GM12878 (cell line): Measurements from ENCODE around the gene ACAP2. TPM values are rescaled to one million over a fixed set of nuclear protein-coding genes. Genes with fewer than 3 reads are reported as not detected.

ENCODE experiments used
- ATAC-seq: fragments of 200-7000 bp; cut with Tn5 transposase; 3 replicates; pipeline ENCODE4 v1.9.1; 2020; ENCODE audit warnings: mild to moderate bottlenecking, moderate library complexity
- BruUV-seq: library from RNA; stranded (reverse); fragments of 400-500 nt; replicated peaks from 2 replicates; lab custom pipeline; 2021; lab: Mats Ljungman, UMichigan
- CTCF ChIA-PET: fragments of 300-600 bp; sonication (Branson Sonifier 250); formaldehyde crosslinking; extraction: SDS; loops from one replicate; lab custom pipeline; 2021; ENCODE audit warnings: inconsistent platforms; lab: Yijun Ruan, JAX
- POLR2A ChIA-PET: fragments of 350-600 bp; formaldehyde crosslinking; extraction: SDS; loops from one replicate; lab custom pipeline; 2021; ENCODE audit warnings: inconsistent platforms; lab: Charles Lee
- RAD21 ChIA-PET: fragments of 300-600 bp; sonication (Branson Sonifier 250); formaldehyde crosslinking; loops from one replicate; lab custom pipeline; 2023; ENCODE audit warnings: antibody characterized with exemption; ENCODE audit not compliant: unreplicated experiment; lab: Charles Lee
- SMC1A ChIA-PET: fragments of 300-600 bp; sonication (Branson Sonifier 250); formaldehyde crosslinking; loops from one replicate; lab custom pipeline; 2023; ENCODE audit not compliant: unreplicated experiment, uncharacterized antibody; lab: Charles Lee
- DNase-seq: peaks from one replicate; pipeline ENCODE4 v3.0.0-alpha.2; 2011; ENCODE audit warnings: low read depth, low spot score
- FAIRE-seq: peaks from 3 replicates; lab custom pipeline; 2011; peaks lifted over from hg19 to GRCh38; lab: Jason Lieb, UNC
- H2AFZ ChIP-seq: 2 replicates; pipeline ENCODE4 v1.6.0; 2011; ENCODE audit warnings: low read depth, low read length, control low read depth; ENCODE audit not compliant: control insufficient read depth
- H3K27ac ChIP-seq: 2 replicates; pipeline ENCODE4 v1.5.1; 2011; ENCODE audit warnings: control low read depth; ENCODE audit not compliant: control insufficient read depth, insufficient read depth
- H3K27me3 ChIP-seq, 2 experiments: replicated peaks in 1 of 2; 2 replicates each; pipeline versions ENCODE4 v1.6.0 to v1.6.1; 2011; ENCODE audit warnings: low read length in 1 of 2; ENCODE audit not compliant: control insufficient read depth in 2 of 2, insufficient read depth in 2 of 2
- H3K36me3 ChIP-seq, 2 experiments: 2 replicates each; pipeline ENCODE4 v1.5.1; 2011; ENCODE audit warnings: low read length in 1 of 2; ENCODE audit not compliant: control insufficient read depth in 2 of 2, insufficient read depth in 2 of 2
- H3K4me1 ChIP-seq: 2 replicates; pipeline ENCODE4 v1.6.1; 2011; ENCODE audit warnings: mild to moderate bottlenecking, low read length, moderate library complexity, mixed read lengths; ENCODE audit not compliant: control insufficient read depth, insufficient read depth
- H3K4me2 ChIP-seq: 2 replicates; pipeline ENCODE4 v1.6.0; 2011; ENCODE audit warnings: control low read depth; ENCODE audit not compliant: control insufficient read depth, insufficient read depth
- H3K4me3 ChIP-seq: fragments of 200-600 bp; sonication (generic); 2 replicates; pipeline ENCODE4 v1.5.1; 2016
- H3K79me2 ChIP-seq: 2 replicates; pipeline ENCODE4 v1.6.0; 2011; ENCODE audit warnings: low read length; ENCODE audit not compliant: control insufficient read depth, insufficient read depth
- H3K9ac ChIP-seq: 2 replicates; pipeline ENCODE4 v1.8.0; 2011; ENCODE audit warnings: low read length, control low read depth, mixed read lengths; ENCODE audit not compliant: control insufficient read depth, insufficient read depth
- H3K9me3 ChIP-seq: replicated peaks from 3 replicates; pipeline ENCODE4 v1.5.1; 2011; ENCODE audit warnings: mild to moderate bottlenecking, low read length; ENCODE audit not compliant: control insufficient read depth, insufficient read depth
- H4K20me1 ChIP-seq: 2 replicates; pipeline ENCODE4 v1.6.0; 2011; ENCODE audit not compliant: control insufficient read depth, insufficient read depth
- SUZ12 ChIP-seq: fragments of 200-600 bp; sonication (generic); IDR thresholded peaks from one replicate; pipeline ENCODE4 v1.6.1; 2018; ENCODE audit warnings: antibody characterized with exemption, mild to moderate bottlenecking; ENCODE audit not compliant: unreplicated experiment
- WGBS: methylation state at CpG from one replicate; pipeline ENCODE4 v1.1.6; 2016; ENCODE audit warnings: low lambda C conversion rate; ENCODE audit not compliant: insufficient replicate concordance, insufficient coverage; ENCODE audit errors: missing lambda C conversion rate; 5-methylcytosine and 5-hydroxymethylcytosine counted together
- in situ Hi-C: fragments of 300-500 bp; cut with MboI; formaldehyde crosslinking; loops from 9 replicates; pipeline ENCODE4 v1.14.3; 2018; ENCODE audit warnings: mixed read lengths
- intact Hi-C: fragments of 100-400 bp; cut with micrococcal nuclease; formaldehyde crosslinking; loops from one replicate; pipeline ENCODE4 v1.14.2; 2022; ENCODE audit not compliant: unreplicated experiment
- polyA plus RNA-seq, 11 experiments: library from polyadenylated mRNA; depleted of rRNA in 4 of 11; unstranded in 6 of 11; stranded (reverse) in 5 of 11; fragments of >200 nt; fragmentation: Nextera tagmentation in 4 of 11; fragmentation: Illumina TruSeq in 1 of 11; extraction: Ambion mirVana in 4 of 11; extraction: Trizol in 1 of 11; gene quantifications; 1 replicate in 1 of 11; 2 replicates in 10 of 11; pipeline versions ENCODE4 v1.2.1 to v1.2.3, GENCODE V29; 2011 to 2016; ENCODE audit warnings: inconsistent platforms in 2 of 11, missing spikeins in 2 of 11, low read depth in 1 of 11
- total RNA-seq, 4 experiments: library from RNA; depleted of rRNA in 3 of 4; stranded (reverse); fragments of >200 nt in 3 of 4; fragmentation: Illumina TruSeq in 1 of 4; extraction: Trizol in 1 of 4; gene quantifications; 2 replicates each; pipeline versions ENCODE4 v1.2.1 to v1.2.3, GENCODE V29; 2013 to 2021
- TF ChIP-seq, protein P1 (sequence below): IDR thresholded peaks from 2 replicates; pipeline ENCODE4 v1.6.1; 2012; ENCODE audit warnings: mild to moderate bottlenecking, low read depth, low read length

Gene ACAP2
- total and polyA plus RNA-seq, 10 of the 15 experiments (the other 5 are each of a cell fraction or from before 2014, with no cell fraction given) = 7.1 to 53.8 (median 35.7) TPM

DNA sequence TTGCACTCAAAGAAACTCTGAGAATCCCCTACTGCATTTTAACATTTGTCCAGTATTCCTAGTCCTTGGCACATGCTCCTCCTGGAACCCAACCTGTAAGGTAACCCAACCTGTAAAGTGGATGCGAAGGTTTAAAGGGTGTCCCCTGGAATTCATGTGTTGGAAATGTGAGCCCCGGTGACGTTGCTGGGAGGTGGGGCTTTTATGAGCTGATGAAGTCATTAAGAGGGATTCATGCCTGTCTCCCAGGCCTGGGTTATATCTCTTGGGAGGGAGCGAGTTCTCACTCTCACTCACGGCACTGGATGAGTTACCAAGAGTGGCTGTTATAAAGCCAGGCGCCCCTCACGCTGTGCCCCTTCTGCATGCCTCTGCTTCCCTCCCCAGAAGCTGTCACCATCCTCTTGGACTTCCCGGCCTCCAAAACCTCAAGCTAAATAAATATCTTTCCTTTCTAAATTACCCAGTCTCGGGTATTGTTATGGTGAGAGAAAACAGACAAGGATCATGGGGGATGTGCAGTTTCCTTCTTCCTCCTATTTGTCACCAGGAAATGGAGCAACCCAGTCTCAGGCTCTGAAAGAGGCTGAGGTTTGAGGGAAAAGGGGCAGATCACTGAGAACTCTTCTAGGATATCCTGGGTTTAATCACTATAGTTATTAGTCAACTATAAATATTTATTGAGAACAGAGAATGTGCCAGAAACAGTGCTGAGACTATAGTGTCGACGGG is 179.5 kb downstream of the ACAP2 start:
- in situ Hi-C loops = no loop called here

More for the DNA sequence above, 179.5 kb downstream of the ACAP2 start:
- H3K27me3 ChIP-seq = no peaks in the 10 kb centered on the region
- H3K4me3 ChIP-seq = no peak overlapping the region
- H4K20me1 ChIP-seq = no peaks in the 10 kb centered on the region
- H3K36me3 ChIP-seq = no peaks in the 10 kb centered on the region
- TF ChIP-seq SUZ12 = no peak
- TF ChIP-seq, protein P1, sequence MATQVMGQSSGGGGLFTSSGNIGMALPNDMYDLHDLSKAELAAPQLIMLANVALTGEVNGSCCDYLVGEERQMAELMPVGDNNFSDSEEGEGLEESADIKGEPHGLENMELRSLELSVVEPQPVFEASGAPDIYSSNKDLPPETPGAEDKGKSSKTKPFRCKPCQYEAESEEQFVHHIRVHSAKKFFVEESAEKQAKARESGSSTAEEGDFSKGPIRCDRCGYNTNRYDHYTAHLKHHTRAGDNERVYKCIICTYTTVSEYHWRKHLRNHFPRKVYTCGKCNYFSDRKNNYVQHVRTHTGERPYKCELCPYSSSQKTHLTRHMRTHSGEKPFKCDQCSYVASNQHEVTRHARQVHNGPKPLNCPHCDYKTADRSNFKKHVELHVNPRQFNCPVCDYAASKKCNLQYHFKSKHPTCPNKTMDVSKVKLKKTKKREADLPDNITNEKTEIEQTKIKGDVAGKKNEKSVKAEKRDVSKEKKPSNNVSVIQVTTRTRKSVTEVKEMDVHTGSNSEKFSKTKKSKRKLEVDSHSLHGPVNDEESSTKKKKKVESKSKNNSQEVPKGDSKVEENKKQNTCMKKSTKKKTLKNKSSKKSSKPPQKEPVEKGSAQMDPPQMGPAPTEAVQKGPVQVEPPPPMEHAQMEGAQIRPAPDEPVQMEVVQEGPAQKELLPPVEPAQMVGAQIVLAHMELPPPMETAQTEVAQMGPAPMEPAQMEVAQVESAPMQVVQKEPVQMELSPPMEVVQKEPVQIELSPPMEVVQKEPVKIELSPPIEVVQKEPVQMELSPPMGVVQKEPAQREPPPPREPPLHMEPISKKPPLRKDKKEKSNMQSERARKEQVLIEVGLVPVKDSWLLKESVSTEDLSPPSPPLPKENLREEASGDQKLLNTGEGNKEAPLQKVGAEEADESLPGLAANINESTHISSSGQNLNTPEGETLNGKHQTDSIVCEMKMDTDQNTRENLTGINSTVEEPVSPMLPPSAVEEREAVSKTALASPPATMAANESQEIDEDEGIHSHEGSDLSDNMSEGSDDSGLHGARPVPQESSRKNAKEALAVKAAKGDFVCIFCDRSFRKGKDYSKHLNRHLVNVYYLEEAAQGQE = no peak
- ChIA-PET CTCF (interaction anchor here (0.7 to 3.9 kb wide), 7 partner anchors 7 to 595 kb away, joined by 3 to 47 read pairs (median 4); partner anchors contain the start of genes LSG1 and XXYLT1), SMC1A (interaction anchor here (0.8 to 3.6 kb wide), 6 partner anchors 8 to 592 kb away, joined by 3 to 34 read pairs (median 6); partner anchors contain the start of genes LSG1 and XXYLT1), POLR2A (interaction anchor here (1.0 kb wide), 1 partner anchor 593 kb away, joined by 3 read pairs; no protein-coding TSS in a partner anchor), RAD21 (interaction anchor here (0.9 to 5.2 kb wide), 4 partner anchors 55 to 580 kb away, joined by 3 to 41 read pairs (median 5); partner anchors contain the start of gene FAM43A)
- FAIRE-seq = no peak
- DNase-seq = no peak
- peaks cover 11% of the 10 kb centered on the region for H3K79me2 ChIP-seq
- no peak overlapping the region for H2AFZ ChIP-seq
- no peak overlapping the region for H3K27ac ChIP-seq
- peaks cover 18% of the 10 kb centered on the region for H3K4me1 ChIP-seq
- intact Hi-C loops = loop anchor here (10.0 kb wide), 1 partner anchor 929 kb away; no protein-coding TSS in a partner anchor
- BruUV-seq = no TSS peak
- no peak overlapping the region for H3K4me2 ChIP-seq
- no peak for ATAC-seq
- WGBS = 80% methylated on average over 11 of the region's 11 CpGs
- no peak overlapping the region for H3K9ac ChIP-seq
- H3K9me3 ChIP-seq = no peaks in the 10 kb centered on the region
